Esophagus squamous epithelium (tissue), 5 donors: Measurements from ENCODE around the gene PCSK6. TPM values are rescaled to one million over a fixed set of nuclear protein-coding genes. Genes with fewer than 3 reads are reported as not detected.

Experiments used
- DNase-seq: peaks from one replicate; lab custom pipeline; 2025; lab: John Stamatoyannopoulos, UW
- H3K27ac ChIP-seq, 4 donors: fragments of 200-600 bp; sonication (generic); one replicate each; pipeline ENCODE4 v1.5.1; 2016 to 2019; ENCODE audit warnings: mild to moderate bottlenecking in 1 of 4
- H3K27me3 ChIP-seq, 4 donors: fragments of 200-600 bp; sonication (generic); 1 replicate in 3 of 4; 2 replicates in 1 of 4; pipeline versions ENCODE4 v1.5.1 to v1.6.0; 2017 to 2021; ENCODE audit warnings: antibody characterized with exemption in 1 of 4
- H3K36me3 ChIP-seq, 3 donors: fragments of 200-600 bp; sonication (generic); one replicate each; pipeline ENCODE4 v1.5.1; 2016 to 2019
- H3K4me1 ChIP-seq, 3 donors: fragments of 200-600 bp; sonication (generic); one replicate each; pipeline ENCODE4 v1.5.1; 2017 to 2019
- H3K4me3 ChIP-seq, 4 donors: fragments of 200-600 bp; sonication (generic); 1 replicate in 3 of 4; 2 replicates in 1 of 4; pipeline ENCODE4 v1.5.1; 2016 to 2019; ENCODE audit warnings: mild to moderate bottlenecking in 2 of 4, moderate library complexity in 1 of 4
- H3K9me3 ChIP-seq, 3 donors: fragments of 200-600 bp; sonication (generic); one replicate each; pipeline ENCODE4 v1.5.1; 2016 to 2019
- POLR2A ChIP-seq, 4 donors: fragments of 450-650 bp; IDR thresholded peaks; one replicate each; pipeline ENCODE4 v1.6.1; 2017; ENCODE audit warnings: antibody characterized with exemption in 4 of 4, mild to moderate bottlenecking in 4 of 4, moderate library complexity in 3 of 4
- WGBS, 2 donors: methylation state at CpG; one replicate each; pipeline ENCODE4 v1.1.5; 2018; 5-methylcytosine and 5-hydroxymethylcytosine counted together
- intact Hi-C: fragments of 100-400 bp; cut with DNase I; formaldehyde crosslinking; loops from one replicate; pipeline ENCODE4 v1.15.0; 2022
- total RNA-seq, 4 donors: library from RNA; depleted of rRNA; stranded (reverse); fragments of >200 nt; gene quantifications; one replicate each; pipeline ENCODE4 v1.1.0, GENCODE V29; 2016
- TF ChIP-seq, protein P1 (sequence below), 6 experiments: fragments of 450-650 bp in 4 of 6; fragments of 200-600 bp in 2 of 6; sonication (generic) in 2 of 6; IDR thresholded peaks; one replicate each; pipeline ENCODE4 v1.5.1; 2016 to 2019; ENCODE audit warnings: antibody characterized with exemption in 6 of 6, mild to moderate bottlenecking in 4 of 6, moderate library complexity in 4 of 6
- donor health status: DM: yes; HTN: yes; CAD: no.

Gene PCSK6
- total RNA-seq, 4 donors from 2014 or later, result 5.1 to 13.8 (median 9.2) TPM

DNA sequence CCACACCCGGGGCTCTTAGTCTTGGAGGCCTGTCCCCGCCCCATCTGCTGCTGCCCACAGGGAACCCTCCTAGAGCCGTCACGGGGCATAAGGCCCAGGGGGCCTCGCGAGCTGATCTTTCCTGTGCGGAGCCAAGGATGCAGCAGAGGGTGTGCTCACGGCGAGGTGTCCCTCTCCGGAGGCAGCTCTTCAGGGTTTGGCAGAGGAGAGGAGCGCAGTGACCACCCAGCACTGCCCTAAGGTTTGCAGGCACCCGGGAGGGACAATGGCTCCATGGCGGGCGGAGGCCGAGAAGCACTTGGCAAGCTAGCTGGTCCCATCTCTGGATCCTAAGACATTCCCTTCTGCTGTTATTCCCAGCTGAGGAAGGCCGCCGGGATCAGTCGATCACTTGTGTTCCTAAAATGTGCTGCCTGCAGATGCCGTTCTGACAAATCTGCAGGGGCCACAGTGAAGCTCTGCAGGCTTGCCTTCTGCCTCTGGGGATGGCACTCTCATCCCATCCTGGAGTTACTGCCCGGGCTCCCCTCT, 47.4 kb upstream of the PCSK6 start:
- H3K4me3 ChIP-seq, result no peak overlapping the region
- H3K4me1 ChIP-seq, result no peaks in the 10 kb centered on the region
- no peak for DNase-seq
- TF ChIP-seq POLR2A (IDR thresholded peaks at IDR 0.05), result no peak
- TF ChIP-seq, protein P1, sequence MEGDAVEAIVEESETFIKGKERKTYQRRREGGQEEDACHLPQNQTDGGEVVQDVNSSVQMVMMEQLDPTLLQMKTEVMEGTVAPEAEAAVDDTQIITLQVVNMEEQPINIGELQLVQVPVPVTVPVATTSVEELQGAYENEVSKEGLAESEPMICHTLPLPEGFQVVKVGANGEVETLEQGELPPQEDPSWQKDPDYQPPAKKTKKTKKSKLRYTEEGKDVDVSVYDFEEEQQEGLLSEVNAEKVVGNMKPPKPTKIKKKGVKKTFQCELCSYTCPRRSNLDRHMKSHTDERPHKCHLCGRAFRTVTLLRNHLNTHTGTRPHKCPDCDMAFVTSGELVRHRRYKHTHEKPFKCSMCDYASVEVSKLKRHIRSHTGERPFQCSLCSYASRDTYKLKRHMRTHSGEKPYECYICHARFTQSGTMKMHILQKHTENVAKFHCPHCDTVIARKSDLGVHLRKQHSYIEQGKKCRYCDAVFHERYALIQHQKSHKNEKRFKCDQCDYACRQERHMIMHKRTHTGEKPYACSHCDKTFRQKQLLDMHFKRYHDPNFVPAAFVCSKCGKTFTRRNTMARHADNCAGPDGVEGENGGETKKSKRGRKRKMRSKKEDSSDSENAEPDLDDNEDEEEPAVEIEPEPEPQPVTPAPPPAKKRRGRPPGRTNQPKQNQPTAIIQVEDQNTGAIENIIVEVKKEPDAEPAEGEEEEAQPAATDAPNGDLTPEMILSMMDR (IDR thresholded peaks at IDR 0.05), result no peak
- no peaks in the 10 kb centered on the region for H3K36me3 ChIP-seq
- peaks cover 0 to 9% (median 0%) of the 10 kb centered on the region in 4 donors for H3K27me3 ChIP-seq
- no peak overlapping the region for H3K27ac ChIP-seq
- 65 to 80% methylated on average over 2 to 9 of the region's 20 CpGs for WGBS, 2 donors
- H3K9me3 ChIP-seq, result no peaks in the 10 kb centered on the region
- intact Hi-C loops, result no loop called here

DNA sequence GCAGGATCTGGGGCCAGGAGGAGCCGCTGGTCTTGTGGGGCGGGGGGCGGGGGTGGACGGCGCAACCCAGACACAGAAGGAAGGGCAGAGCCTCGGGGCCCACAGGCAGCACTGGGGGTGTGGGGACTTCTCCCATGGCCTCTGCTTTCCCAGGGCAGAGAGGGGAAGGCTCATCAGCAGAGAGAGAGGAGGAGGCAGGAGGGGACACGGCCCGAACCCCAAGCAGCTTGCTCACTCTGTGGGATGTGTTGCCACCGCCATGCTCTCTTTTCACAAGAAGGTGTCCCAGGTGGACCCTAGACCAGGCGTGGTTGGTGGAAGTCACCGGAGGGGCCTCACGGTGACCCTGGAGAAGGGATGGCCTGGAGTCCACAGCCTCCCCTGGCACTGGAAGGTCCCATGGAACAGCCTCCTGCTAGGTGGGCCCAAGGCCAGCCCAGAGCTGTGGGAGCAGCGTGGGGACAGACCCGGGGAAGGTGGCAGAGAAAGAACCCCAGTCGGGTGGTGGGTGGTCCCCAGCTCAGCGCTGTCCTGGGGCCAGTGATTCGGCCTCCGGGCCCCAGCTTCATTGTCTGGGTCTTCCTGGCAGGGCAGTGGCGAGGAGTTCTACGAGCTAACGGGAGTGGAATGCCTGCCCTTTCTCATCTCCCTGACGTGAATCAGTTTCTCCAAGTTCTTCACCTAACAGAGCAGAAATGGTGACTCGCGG, 46.8 kb upstream of the PCSK6 start:
- no peak for DNase-seq
- peaks cover 0 to 9% (median 0%) of the 10 kb centered on the region in 4 donors for H3K27me3 ChIP-seq
- H3K4me3 ChIP-seq, result no peak overlapping the region
- no peaks in the 10 kb centered on the region for H3K4me1 ChIP-seq
- TF ChIP-seq, protein P1 (IDR thresholded peaks at IDR 0.05), result no peak
- no peak for TF ChIP-seq POLR2A (IDR thresholded peaks at IDR 0.05)
- WGBS, 2 donors, result 59 to 76% methylated on average over 4 to 16 of the region's 24 CpGs
- no peaks in the 10 kb centered on the region for H3K9me3 ChIP-seq
- intact Hi-C loops, result no loop called here
- no peak overlapping the region for H3K27ac ChIP-seq
- no peaks in the 10 kb centered on the region for H3K36me3 ChIP-seq

DNA sequence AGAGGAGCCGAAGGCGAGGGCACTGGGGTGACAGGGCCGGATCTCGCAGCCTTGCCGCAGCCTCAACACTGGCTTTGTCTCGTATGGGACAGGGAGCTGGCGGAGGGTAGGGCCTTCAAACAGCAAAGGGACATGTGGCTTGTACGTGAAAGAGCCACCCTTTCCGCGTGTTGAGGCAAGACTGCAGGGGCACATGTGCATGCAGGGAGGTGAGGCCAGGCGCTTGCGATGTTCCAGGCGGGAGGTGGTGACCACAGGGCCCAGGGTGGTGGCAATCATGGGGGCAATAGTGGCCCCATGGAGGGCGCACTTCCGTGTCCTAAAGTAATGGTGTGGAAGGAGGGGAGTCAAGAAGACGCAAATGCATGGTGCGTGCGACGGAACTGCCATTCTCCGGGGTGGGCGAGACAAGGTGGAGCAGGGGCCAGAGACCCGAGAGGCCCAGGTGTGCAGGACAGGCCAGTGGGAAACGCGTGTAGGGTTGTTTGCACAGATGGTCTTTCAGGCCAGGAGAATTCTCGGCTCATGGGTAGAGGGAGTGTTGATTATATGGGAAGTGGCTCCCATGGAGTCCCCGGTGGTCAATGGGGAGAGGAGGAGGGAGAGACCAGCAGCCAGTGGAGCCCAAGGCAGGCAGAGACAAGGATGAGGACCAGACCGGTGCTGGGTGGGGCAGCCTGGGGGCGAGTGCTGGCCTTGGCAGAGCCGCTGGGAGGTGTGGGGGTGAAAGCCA, 45.8 kb upstream of the PCSK6 start:
- Histone ChIP-seq H3K27me3 (peaks cover 0 to 9% (median 0%) of the 10 kb centered on the region in 4 donors), H3K4me3 (no peak overlapping the region), H3K36me3 (no peaks in the 10 kb centered on the region), H3K27ac (no peak overlapping the region), H3K9me3 (no peaks in the 10 kb centered on the region), H3K4me1 (no peaks in the 10 kb centered on the region)
- TF ChIP-seq, protein P1 (IDR thresholded peaks at IDR 0.05), result no peak
- no peak for TF ChIP-seq POLR2A (IDR thresholded peaks at IDR 0.05)
- intact Hi-C loops, result no loop called here
- no peak for DNase-seq
- 84 to 85% methylated on average over 29 of the region's 29 CpGs for WGBS, 2 donors

- no peak for DNase-seq
- WGBS, 2 donors, result 79 to 82% methylated on average over 12 to 14 of the region's 21 CpGs
- TF ChIP-seq POLR2A (IDR thresholded peaks at IDR 0.05), result no peak
- TF ChIP-seq, protein P1 (IDR thresholded peaks at IDR 0.05), result no peak
- Histone ChIP-seq H3K27me3 (peaks cover 0 to 9% (median 0%) of the 10 kb centered on the region in 4 donors), H3K9me3 (no peaks in the 10 kb centered on the region), H3K4me1 (no peaks in the 10 kb centered on the region), H3K4me3 (no peak overlapping the region), H3K27ac (no peak overlapping the region), H3K36me3 (no peaks in the 10 kb centered on the region)
- intact Hi-C loops, result no loop called here
These were observed 45.0 kb upstream of the PCSK6 start for GRCh38 chr15:101534376-101534970.
